Skin of body (tissue), 2 donors: ENCODE measurements around the gene THADA. TPM values are rescaled to one million over a fixed set of nuclear protein-coding genes. Genes with fewer than 3 reads are reported as not detected.
"Not testable (repeated sequence)": the region's sequence is repeated elsewhere in the genome, so short reads cannot be mapped to it uniquely, and the experiment has no call there.

ENCODE experiments used
- DNase-seq: peaks from one replicate; lab custom pipeline; 2025; lab: John Stamatoyannopoulos, UW
- total RNA-seq: library from RNA; depleted of rRNA; stranded (reverse); fragments of >200 nt; gene quantifications from one replicate; pipeline ENCODE4 v1.2.3, GENCODE V29; 2014

The THADA gene
- total RNA-seq, 1 donor from 2014 or later: 43.2 TPM

- DNase-seq: no peak
These were observed 130.6 kb downstream of the THADA start for GRCh38 chr2:43465234-43465633.

DNA sequence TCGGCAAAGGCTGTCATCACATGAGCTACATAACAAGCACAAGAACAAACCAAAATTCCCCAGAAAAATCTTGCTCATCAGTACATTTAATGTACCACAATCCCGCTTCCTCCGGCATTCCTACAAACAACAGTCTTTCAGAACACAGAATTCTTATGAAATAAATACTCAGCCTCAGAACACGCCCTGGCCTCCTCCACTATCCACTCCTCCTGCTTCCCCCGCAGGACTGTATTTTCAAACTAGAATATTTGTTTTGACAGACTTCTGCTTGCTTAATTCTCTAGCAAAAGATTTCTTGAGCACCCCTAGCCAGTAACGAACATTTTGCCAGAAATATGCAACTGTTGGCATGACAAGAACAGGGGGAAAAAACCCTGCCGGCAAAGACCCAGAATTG lies 131.2 kb downstream of the THADA start:
- peak; percentile 25 for DNase-seq

DNA sequence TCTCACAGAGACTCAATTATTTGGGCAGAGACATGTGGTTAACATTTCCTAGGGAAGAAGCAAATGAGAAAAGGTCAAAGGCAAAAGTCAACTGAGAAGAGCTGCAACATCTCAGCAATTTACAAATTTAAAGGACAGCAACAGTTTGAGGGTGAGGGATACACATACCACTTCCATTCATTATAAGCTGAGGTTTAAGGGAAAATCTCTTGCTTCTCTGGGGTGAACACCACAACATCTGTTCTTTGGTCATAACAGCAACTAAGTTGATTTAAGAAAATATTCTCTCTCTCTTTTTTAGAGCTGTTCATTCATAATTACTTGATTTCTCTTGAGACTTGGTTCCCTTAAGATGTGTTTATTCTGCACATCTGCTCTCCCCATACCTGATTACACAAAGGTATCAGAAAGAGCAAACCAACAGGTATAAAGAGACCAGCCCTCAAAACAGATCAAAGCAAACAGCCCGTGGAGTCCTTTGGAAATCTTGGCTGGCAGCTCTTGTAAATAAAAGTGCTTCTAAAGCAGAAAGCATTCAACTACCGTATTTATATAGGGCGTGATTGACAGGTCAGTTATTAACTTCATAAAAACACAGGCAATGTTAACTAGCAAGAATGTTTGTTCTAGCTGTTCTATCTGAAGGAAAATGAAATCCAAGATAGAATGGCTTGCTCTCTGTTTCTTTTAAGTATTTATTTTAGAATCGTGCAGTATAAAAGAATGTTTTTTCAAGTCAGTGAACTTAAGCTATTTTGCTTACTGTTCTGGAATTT lies 132.8 kb downstream of the THADA start:
- DNase-seq: no peak

GRCh38 chr2:43461453-43462073 lies 134.3 kb downstream of the THADA start:
- DNase-seq: no peak

GRCh38 chr2:43460611-43461365 lies 135.1 kb downstream of the THADA start:
- no peak for DNase-seq

GRCh38 chr2:43460174-43460546 lies 135.7 kb downstream of the THADA start:
- DNase-seq: no peak

DNA sequence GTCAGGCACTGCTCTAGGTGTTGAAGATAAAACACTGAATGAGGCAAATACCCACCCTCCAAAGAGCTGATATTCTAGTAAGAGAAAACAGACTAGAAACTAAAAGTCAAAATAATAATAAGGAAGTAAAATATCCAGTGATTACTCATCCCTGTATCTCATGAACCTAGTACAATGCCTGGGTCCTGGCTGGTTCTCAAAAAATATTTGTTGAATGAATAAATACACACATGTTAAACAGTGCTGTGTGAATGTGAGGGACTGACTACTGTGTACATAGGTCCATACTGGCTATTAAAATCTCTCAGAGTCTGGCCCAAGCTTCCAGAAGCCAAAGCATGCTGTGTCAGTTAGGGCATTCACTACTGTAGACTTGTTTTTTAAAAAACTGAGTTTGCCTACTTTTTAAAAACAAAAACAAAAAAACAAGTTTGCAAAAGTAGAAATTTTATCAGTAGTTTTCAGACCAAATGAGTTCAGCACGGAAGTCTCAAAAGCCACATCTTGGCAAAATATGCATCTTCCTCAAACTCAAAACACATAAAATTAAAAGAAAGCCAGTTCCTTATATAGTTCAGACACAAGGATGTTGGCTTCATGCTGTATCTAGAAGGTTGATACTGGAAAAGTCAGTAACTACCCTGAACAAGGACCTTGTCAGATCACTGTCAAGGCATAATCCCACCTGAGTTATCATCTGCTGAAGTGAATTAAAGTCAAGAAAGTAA lies 136.2 kb downstream of the THADA start:
- peak; percentile 39 for DNase-seq

DNA sequence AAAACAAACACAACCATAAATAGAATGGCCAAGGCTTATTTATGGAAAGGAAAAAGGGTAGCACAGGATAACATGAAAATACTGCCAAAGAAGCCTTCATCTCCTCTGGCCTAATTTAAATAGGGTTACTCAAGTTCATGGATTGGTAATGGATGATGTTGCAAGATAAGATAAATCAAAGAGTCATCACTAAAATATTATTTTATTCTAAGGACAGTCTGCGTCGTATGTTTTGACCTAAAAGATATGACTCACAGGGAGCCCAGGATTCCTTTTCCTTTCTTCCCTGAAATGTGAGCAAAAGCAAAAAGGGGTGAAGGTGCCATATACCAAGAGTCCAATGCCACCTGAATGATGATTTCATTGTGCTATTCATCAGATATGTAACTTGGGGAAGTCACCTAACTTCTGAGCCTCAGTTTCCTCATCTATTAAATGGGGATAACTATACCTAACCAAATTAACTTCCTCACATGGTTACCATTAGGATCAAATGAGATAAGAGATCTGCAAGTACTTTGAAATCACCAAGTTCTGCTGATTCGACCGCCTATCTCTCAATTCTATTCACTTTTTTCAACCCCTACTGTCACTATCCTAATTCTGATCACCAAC lies 137.7 kb downstream of the THADA start:
- no peak for DNase-seq

DNA sequence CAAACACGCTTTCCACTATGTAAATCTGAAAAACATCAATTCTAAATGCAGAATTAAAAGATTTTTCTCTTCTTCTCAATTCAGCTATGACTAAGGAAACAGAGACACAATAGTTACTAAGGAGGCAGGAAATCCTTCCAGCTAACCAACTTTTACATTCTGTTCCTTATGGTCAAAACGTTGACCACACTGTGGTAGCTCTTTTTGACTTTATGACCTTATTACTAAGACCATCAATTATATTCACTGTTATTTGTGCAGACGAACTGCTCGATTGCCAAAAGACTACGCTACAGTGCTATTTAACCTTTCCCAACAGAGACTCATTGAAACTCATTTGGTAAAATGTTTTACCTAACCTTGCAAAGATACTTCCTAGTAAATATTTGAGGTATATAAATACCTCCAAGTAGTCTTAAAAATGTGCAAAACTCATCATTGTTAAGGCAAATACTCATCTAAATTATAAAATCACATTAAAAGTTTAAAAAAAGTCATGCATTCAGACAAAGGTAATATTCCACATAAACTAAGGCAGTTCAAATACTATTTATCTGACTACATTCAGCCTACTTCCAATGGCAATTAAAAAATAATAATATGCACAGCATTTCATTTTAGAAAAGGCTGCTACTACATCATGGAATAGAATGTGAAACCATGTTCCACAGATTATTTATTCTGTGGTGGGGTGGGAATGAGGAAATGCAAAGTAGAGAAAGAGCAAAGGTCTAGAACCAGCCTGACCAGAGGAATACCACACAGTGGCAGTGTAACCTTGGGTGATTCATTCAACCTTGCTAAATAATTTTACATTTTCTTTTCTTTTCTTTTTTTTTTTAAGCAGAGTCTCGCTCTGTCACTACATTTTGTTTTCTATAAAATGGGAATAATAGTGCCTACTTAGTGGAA lies 139.9 kb downstream of the THADA start:
- DNase-seq: no peak

DNA sequence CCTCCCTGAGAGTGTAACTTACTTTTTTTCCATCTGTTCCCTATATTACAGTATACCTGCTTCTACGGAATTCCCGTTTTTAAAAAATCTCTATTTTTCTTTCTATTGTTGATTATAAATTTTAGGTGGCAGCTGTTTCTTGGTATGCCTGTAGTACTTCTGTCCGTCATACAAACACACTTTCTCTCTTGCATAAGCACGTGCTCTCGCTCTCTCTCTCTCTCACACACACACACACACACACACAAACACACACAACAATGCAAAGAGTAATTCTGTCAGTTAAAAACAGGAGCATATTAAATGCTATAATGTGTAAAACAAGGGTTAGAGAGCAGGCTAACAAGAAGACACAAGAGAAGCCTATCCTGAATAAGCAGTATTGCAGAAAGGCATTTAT lies 140.5 kb downstream of the THADA start:
- DNase-seq: no peak

DNA sequence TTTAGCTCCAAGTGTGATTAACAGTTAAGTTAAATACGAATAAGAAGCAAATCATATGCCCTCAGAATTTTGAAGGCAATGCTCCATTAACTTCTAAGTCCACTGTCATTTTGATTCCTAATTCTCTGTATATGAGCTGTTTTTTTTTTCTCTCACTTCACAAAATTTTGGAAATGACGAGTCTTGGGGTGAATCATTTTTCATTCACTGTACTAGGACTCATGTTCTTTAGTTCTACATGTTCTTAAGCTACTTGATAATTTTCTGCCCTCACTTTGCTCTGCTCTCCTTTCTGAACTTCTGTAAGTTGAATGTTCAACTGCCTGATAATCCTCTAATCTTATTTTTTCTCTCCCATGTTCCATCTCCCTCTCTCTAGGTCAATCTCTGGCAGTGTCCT lies 141.0 kb downstream of the THADA start:
- DNase-seq: no peak

GRCh38 chr2:43453179-43454170 lies 142.4 kb downstream of the THADA start:
- DNase-seq: peak; percentile 46

DNA sequence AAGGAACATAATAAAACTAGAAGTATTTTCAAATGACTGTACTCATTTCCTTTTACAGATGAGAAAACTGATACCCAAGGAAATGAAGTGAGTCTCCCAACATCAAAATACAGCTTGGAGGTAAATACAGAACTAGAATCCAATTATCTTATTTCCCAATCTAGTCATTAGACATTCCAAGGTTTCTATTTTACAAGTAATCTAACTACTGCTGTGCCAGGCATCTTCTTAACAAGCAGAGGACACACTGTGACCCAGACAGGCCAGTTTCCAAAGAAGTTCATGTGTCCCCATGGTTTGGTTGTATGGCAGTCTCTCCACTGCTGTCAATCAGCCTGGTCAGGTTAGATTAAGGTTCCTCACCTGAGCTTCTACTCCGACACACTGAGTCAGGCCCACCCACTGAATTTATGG lies 143.5 kb downstream of the THADA start:
- no peak for DNase-seq

DNA sequence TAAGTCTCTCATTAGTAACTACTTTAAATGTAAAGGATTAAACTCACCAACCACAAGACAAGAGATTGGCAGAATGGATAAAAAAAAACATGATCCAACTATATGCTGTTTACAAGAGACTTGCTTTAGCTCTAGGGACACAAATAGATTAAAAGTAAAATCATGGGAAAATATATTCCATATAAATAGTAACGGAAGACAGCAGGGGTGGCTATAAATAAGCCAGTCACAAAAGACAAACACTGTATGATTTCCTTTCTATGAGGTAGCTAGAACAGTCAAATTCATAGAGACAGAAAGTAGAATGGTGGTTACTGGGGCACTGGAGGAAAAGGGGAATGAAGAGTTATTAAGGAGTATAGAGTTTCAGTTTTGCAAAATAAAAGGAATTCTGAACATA lies 145.2 kb downstream of the THADA start:
- DNase-seq: no peak

GRCh38 chr2:43448822-43449110 lies 147.1 kb downstream of the THADA start:
- DNase-seq: no peak

GRCh38 chr2:43448011-43448821 lies 147.6 kb downstream of the THADA start:
- DNase-seq: no peak

DNA sequence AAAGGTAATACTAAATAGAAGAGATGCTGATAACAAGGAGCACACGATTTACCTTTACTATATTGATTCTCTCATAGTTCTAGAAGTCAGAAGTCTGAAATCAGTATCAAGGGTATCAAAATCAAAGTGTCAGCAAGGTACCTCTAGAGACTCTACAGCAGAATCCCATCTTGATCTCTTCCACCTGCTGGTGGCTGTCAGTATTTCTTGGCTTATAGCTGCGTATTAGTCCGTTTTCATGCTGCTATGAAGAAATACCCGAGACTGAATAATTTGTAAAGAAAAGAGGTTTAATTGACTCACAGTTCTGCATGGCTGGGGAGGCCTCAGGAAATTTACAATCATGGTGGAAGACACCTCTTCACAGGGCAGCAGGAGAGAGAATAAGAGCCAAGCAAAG lies 149.1 kb downstream of the THADA start:
- not testable (repeated sequence) for DNase-seq

- DNase-seq: no peak
These were observed 150.1 kb downstream of the THADA start for GRCh38 chr2:43445781-43446180.
